Mononuclear cell (primary cell): ENCODE data around the gene CD226. TPM values are rescaled to one million over a fixed set of nuclear protein-coding genes. Genes with fewer than 3 reads are reported as not detected.
A peak's percentile ranks its signal among the peaks of the same experiment; 100 is the strongest.
"Not testable (repeated sequence)": the region's sequence is repeated elsewhere in the genome, so short reads cannot be mapped to it uniquely, and the experiment has no call there.

Experiments used
- H3K27me3 ChIP-seq: 2 replicates; pipeline ENCODE4 v1.6.0; 2011; ENCODE audit warnings: low read length, control low read depth; ENCODE audit not compliant: insufficient read depth
- H3K4me1 ChIP-seq: 2 replicates; pipeline ENCODE4 v1.5.1; 2011; ENCODE audit warnings: mild to moderate bottlenecking, low read length, control low read depth; ENCODE audit not compliant: insufficient read depth
- H3K4me3 ChIP-seq: 2 replicates; pipeline ENCODE4 v1.5.1; 2011; ENCODE audit warnings: mild to moderate bottlenecking, low read length, moderate library complexity
- H3K9me3 ChIP-seq: 2 replicates; pipeline ENCODE4 v1.5.1; 2011; ENCODE audit warnings: low read depth, mild to moderate bottlenecking, control low read depth, low read length
- total RNA-seq: library from RNA; depleted of rRNA; stranded (reverse); fragments of >200 nt; gene quantifications from one replicate; pipeline ENCODE4 v1.2.3, GENCODE V29; 2012

The CD226 gene
- total RNA-seq, 1 donor: 64.1 TPM

DNA sequence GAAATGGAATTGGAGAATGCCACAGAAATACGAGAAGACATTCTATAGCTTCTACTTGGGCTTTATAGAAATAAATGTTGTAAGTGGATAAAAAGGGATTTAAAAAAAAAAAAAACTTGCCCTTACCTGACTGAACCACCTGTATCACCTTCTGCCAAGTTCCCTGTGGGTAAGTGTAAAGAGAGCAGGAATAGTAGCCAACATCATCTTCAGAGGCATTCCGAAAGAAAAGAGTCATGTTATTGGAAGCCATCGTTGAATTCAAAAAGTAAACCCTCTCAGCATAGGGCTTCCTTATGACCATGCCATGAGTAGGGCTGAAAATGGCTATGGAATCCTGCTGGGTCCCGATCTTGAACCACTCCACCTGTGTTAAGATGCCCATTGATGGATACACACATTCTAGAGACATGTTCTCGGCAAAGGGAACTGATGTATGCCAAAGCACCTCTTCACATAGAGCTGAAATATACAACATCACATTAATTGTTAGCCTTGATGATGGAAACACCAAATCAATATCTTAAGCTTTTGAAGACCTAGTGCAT lies 991 bp downstream of the CD226 start:
- peaks cover 61% of the 10 kb centered on the region for H3K4me1 ChIP-seq
- H3K9me3 ChIP-seq: no peaks in the 10 kb centered on the region
- H3K4me3 ChIP-seq: peak overlapping the region; percentile 7
- no peaks in the 10 kb centered on the region for H3K27me3 ChIP-seq

DNA sequence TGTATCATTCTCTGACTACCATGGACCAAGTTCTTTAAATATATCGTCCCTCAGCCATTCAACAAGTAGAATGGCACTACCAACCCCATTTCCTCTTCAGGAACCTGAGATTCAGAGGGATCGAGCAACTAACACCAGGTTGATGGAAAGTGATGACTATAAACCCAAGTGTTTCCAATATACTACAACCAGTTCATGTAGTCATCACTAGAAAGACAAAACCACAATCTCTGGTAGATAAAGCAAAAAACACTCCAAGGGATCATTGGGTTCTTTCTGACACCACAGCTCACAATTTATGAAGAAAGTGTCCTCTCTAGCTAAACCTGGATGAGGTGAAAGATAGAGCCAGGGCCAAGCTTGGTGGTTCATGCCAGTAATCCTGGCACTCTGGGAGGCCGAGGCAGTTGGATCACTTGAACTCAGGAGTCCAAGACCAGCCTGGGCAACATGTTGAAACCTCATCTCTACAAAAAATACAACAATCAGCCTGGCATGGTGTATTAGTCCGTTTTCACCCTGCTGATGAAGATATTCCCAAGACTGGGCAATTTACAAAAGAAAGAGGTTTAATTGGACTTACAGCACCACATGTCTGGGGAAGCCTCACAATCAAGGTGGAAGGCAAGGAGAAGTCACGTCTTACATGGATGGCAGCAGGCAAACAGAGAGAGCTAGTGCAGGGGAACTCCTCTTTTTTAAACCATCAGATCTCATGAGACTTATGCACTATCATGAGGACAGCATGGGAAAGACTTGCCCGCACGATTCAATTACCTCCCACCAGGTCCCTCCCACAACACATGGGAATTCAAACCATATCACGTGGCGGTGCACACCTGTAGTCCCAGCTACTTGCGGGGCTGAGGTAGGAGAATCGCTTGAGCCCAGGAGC lies 2.2 kb downstream of the CD226 start:
- Histone ChIP-seq H3K4me1 (peaks cover 55% of the 10 kb centered on the region), H3K27me3 (no peaks in the 10 kb centered on the region), H3K9me3 (no peaks in the 10 kb centered on the region), H3K4me3 (peak overlapping the region; percentile 4)

DNA sequence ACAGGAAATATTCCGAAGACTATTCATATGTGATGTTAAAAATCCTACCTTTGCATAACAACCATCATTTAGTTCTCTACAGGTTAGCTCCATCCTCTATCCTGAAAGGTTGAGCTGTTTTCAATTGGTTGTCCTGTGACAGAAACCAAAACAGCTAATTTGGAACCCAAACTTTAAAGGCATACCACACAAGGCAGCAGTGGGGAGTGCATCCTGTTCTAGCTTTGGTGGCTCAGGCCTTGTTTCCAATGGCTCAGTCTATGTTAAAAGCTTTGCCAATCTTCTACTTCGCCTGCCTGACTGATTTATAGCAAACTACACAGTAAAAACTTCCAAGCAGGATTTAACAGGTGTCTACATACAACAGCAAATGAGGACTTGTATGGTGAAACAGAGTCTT lies 3.2 kb downstream of the CD226 start:
- Histone ChIP-seq H3K27me3 (no peaks in the 10 kb centered on the region), H3K4me3 (no peak overlapping the region), H3K4me1 (peaks cover 53% of the 10 kb centered on the region), H3K9me3 (no peaks in the 10 kb centered on the region)

DNA sequence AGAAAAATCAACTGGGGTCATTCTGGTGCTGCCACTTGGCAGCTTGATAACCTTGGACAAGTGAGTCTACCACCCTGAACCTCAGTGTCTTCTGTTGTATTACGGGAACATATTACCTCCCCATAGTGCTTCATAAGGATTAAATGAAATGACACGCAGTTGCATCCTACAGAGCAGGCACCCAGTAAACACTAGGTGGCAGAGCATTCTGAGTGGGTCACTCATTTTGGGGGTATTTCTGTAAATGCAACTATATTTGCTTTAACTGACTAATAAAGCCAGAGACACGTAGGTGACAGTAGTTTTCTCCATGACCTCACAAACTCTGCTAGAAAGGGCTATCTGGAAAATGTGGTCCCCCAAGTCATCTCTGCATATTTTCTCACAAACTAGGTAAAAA lies 4.7 kb downstream of the CD226 start:
- Histone ChIP-seq H3K27me3 (no peaks in the 10 kb centered on the region), H3K4me3 (no peak overlapping the region), H3K4me1 (peaks cover 40% of the 10 kb centered on the region), H3K9me3 (no peaks in the 10 kb centered on the region)

DNA sequence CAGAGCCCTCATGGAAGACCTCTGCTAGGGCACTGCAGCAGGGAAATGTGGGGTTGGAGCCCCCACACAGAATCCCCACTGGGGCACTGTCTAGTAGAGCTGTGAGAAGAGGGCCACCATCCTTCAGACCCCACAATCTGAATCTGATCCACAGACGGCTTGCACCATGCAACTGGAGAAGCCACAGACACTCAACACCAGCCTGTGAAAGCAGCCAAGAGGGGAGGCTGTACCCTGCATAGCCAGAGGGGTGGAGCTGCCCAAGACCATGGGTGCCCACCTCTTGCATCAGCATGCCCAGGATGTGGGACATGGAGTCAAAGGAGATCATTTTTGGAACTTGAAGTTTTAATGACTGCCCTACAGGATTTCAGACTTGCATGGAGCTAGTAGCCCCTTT lies 6.5 kb downstream of the CD226 start:
- Histone ChIP-seq H3K4me3 (no peak overlapping the region), H3K27me3 (no peaks in the 10 kb centered on the region), H3K9me3 (no peaks in the 10 kb centered on the region), H3K4me1 (peaks cover 33% of the 10 kb centered on the region)

- H3K4me1 ChIP-seq: peaks cover 38% of the 10 kb centered on the region
Observed at GRCh38 chr18:69939812-69940211, 7.9 kb downstream of the CD226 start.

DNA sequence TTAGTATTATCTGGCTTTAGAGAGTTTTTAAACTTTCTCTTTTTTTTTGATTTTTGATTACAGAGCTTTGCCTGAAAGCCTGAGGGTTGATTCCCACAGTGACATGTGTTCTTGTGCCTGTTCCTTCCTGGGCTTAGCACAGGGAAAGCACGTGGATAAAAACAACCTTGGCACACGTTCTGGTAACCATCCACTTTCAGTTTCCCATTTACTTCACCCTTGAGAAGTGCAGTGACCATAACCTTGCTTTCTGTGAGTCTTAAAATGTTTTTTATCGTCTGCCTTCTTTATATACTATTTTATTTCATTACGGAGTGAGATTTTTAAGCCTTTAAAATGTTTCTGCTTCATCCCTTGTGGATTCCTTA lies 11.5 kb downstream of the CD226 start:
- Histone ChIP-seq H3K9me3 (no peaks in the 10 kb centered on the region), H3K27me3 (no peaks in the 10 kb centered on the region), H3K4me3 (no peak overlapping the region), H3K4me1 (peaks cover 40% of the 10 kb centered on the region)

More at GRCh38 chr18:69939812-69940211, 7.9 kb downstream of the CD226 start:
- not testable (repeated sequence) for H3K27me3 ChIP-seq, H3K9me3 ChIP-seq, H3K4me3 ChIP-seq

GRCh38 chr18:69935319-69936190 lies 12.1 kb downstream of the CD226 start:
- peaks cover 40% of the 10 kb centered on the region for H3K4me1 ChIP-seq
- no peak overlapping the region for H3K4me3 ChIP-seq
- H3K27me3 ChIP-seq: no peaks in the 10 kb centered on the region
- no peaks in the 10 kb centered on the region for H3K9me3 ChIP-seq

DNA sequence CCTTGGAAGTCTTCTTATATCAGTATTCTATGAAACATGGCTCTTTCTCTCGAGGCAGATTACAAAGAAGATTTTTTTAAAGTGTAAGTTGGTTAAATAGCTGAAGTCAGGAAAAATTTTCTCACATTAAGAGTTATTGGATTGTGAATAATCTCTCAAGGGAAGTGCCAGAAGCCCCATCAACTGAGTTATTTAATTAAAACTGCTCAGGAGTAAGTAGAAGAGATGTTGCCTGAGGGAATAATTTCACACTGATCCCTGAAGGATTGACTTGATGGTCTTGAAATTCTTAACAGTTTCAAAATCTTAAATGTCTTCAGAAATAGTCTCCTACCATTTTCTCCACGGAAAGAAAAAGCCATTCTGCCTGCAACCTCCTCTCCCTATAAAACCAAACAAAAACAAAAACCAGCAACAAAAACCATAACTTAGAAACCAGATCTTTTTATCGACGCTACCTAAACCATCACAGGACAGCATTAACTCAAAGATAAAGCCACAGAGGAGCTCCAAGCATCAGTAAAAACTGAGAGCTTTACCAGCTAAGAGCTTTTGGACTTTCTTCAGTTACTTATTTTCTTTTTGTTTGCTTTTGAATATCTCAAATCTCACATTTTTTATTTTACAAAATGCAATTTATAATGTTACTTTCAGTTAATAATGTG lies 12.9 kb downstream of the CD226 start:
- Histone ChIP-seq H3K4me1 (peaks cover 32% of the 10 kb centered on the region), H3K9me3 (no peaks in the 10 kb centered on the region), H3K27me3 (no peaks in the 10 kb centered on the region), H3K4me3 (no peak overlapping the region)

DNA sequence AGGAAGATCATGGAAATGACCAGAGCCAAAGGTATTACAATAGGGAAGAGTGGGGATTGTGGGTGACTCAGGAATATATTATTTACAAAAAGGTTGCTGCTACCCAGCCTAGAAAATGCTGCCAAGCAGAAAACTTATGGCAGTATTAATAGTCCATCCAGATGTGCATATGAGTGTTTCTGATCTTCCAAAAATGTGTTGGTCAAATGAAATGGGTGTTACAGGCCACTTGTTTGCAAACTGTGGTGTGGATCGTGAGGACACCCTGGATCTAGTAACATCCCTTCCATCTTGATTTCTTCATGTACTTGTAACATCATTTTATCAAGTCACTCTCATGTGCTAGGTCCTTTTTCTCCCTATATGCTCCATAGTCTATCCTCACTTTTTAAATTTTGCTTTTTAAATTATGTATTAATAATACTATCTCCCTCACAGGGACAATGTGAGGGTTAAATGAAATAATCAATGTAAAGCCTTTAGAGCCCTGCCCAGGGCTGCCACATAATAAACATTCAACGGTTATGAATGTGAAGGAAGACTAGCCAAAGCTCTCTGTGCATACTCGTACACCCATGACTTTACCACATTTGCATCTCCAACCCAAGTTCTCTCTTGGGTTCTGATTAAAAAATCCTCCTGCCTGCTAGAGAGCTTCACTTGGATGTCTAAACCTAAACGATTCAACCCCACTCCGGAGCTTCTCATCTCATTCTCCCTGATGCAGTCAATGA lies 18.5 kb downstream of the CD226 start:
- Histone ChIP-seq H3K27me3 (no peaks in the 10 kb centered on the region), H3K4me3 (no peak overlapping the region), H3K9me3 (no peaks in the 10 kb centered on the region), H3K4me1 (peaks cover 6% of the 10 kb centered on the region)

DNA sequence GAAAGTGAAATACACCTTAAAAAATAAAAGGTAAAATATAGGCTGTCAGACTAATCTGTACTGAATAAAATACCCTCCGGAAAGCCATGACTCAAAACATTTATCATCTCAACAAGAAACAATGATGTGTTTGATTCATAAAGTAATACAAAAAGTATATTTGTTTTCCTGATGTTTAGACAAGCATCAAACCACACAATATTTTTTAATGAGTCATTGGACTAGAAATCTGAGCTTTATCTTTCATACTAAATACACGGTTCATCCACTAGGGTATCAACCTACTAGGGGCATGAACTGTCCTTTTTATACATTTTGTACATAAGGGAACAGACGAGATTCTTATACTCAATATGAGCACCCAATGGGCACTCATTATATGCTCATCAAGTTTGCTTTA lies 31.3 kb downstream of the CD226 start:
- Histone ChIP-seq H3K9me3 (no peaks in the 10 kb centered on the region), H3K4me3 (no peak overlapping the region), H3K4me1 (no peaks in the 10 kb centered on the region), H3K27me3 (no peaks in the 10 kb centered on the region)

DNA sequence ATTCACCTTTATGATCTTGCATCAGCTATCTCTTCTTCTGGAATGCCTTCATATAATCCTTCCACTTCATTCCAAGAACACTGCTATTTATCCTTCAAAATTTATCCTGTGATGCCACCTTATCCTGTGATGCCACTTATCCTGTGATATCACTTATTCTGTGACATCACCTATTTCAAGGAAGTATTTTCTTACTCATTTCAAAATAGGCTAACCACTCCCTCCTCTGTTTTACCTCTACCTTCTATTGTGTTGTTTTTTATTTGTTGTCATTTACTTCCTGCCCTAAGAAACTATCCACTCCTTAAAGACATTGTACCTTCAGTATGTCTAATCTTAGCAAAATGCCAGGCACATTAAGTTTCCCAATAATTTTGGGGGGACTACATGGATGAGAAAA lies 38.8 kb downstream of the CD226 start:
- Histone ChIP-seq H3K9me3 (no peaks in the 10 kb centered on the region), H3K4me1 (no peaks in the 10 kb centered on the region), H3K4me3 (no peak overlapping the region), H3K27me3 (no peaks in the 10 kb centered on the region)

GRCh38 chr18:69906765-69907164 lies 40.9 kb downstream of the CD226 start:
- Histone ChIP-seq H3K27me3 (no peaks in the 10 kb centered on the region), H3K4me1 (no peaks in the 10 kb centered on the region), H3K9me3 (no peaks in the 10 kb centered on the region), H3K4me3 (no peak overlapping the region)

DNA sequence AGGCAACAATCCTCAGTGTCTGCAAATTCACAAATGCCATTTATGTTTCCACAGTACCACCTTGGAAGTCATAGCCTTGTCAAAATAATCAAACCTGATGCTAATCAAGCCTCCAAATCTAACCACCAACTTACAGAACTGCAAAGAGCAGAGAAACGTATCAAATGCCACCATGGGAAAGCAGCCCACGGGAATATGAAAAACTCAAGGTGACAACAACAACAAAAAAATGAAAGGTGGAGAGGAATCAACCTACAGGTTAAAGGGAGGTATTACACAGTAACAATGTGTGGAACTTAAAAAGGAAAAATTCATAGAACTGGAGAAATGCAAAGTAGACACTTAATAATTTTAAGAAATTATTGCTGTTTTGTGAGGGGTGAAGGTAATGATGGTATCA lies 46.7 kb downstream of the CD226 start:
- no peaks in the 10 kb centered on the region for H3K27me3 ChIP-seq
- H3K4me3 ChIP-seq: no peak overlapping the region
- H3K4me1 ChIP-seq: peaks cover 18% of the 10 kb centered on the region
- H3K9me3 ChIP-seq: no peaks in the 10 kb centered on the region
